Measurements from ENCODE around the gene ACAT1.
"Not testable (repeated sequence)": the region's sequence is repeated elsewhere in the genome, so short reads cannot be mapped to it uniquely, and the experiment has no call there.

GRCh38 chr11:108120936-108121273, 462 bp upstream of the ACAT1 start:
- TF ChIP-seq CTCF (IDR thresholded peaks at IDR 0.05); SIN3A (IDR thresholded peaks at IDR 0.05; ENCODE audit: borderline replicate concordance, insufficient read depth, low read depth, low read length): not testable (repeated sequence)

Data from Panc1 (cell line).